Heart left ventricle (tissue), 13 donors: ENCODE data around the gene CEACAM1.

Source experiments
- CTCF ChIP-seq, 12 donors: fragments of 200-600 bp; sonication (generic) in 4 of 12; IDR thresholded peaks; one replicate each; pipeline versions ENCODE4 v1.5.0 to v1.8.0; 2018 to 2022; ENCODE audit warnings: antibody characterized with exemption in 12 of 12, mild to moderate bottlenecking in 5 of 12
- POLR2A ChIP-seq, 2 donors: fragments of 450-650 bp; IDR thresholded peaks; one replicate each; pipeline ENCODE4 v1.6.1; 2017; ENCODE audit warnings: antibody characterized with exemption in 2 of 2, mild to moderate bottlenecking in 2 of 2, moderate library complexity in 2 of 2
- donor health status: ischemic (EF 13 %, LVEDD 7.1; RV severe dilation, severe dysfunction).
- donor health status: DM: no; HTN: yes; CAD: no.
- donor health status: DM: no; HTN: no; CAD: no.
- donor health status: ischemic (EF 25% LVEDD 6.9; RV normal size, moderate dysfunction).
- donor health status: ischemic (EF 25% LVEDD 5.7; RV mildly dilated, moderate dysfunction).
- donor health status: ischemic (EF 35%, LVEDD 5.7; RV mildly dilated, moderate dysfunction).
- donor health status: nonischemic (EF 11% LVEDD 7.7; RV severe dilation, severe dysfunction).
- donor health status: DM: yes; HTN: yes; CAD: no.
- donor health status: PGD.
- donor health status: ischemic (EF 29% LVEDD 5.4; RV normal size, mild dysfunction).
- donor health status: nonischemic (EF 23%, LVEDD 6.1; RV moderate dilation, normal function).

- TF ChIP-seq CTCF (IDR thresholded peaks at IDR 0.05) (no peak), POLR2A (IDR thresholded peaks at IDR 0.05) (no peak)
These were observed 32.6 kb downstream of the CEACAM1 start for GRCh38 chr19:42495663-42496062.
